CD14-positive monocyte (primary cell): ENCODE data around the gene PCGF3. TPM values are rescaled to one million over a fixed set of nuclear protein-coding genes. Genes with fewer than 3 reads are reported as not detected.
A peak's percentile ranks its signal among the peaks of the same experiment; 100 is the strongest.
"Not testable (repeated sequence)": the region's sequence is repeated elsewhere in the genome, so short reads cannot be mapped to it uniquely, and the experiment has no call there.

Experiments
- DNase-seq, 3 donors: peaks; one replicate each; pipeline ENCODE4 v3.0.0-alpha.2; 2011 to 2022
- H2AFZ ChIP-seq: 2 replicates; pipeline ENCODE4 v1.6.0; 2012; ENCODE audit warnings: mild to moderate bottlenecking, low read depth, low read length, inconsistent platforms; ENCODE audit not compliant: insufficient read depth, poor library complexity, severe bottlenecking
- H3K27ac ChIP-seq, 2 donors: 1 replicate in 1 of 2; 2 replicates in 1 of 2; pipeline ENCODE4 v1.5.1; 2012 to 2013; ENCODE audit warnings: low read length in 2 of 2, control low read depth in 1 of 2, inconsistent platforms in 1 of 2, low read depth in 1 of 2, mild to moderate bottlenecking in 1 of 2
- H3K27me3 ChIP-seq, 2 donors: one replicate each; pipeline versions ENCODE4 v1.6.0 to v1.6.1; 2011 to 2013; ENCODE audit warnings: low read length in 2 of 2; ENCODE audit not compliant: control insufficient read depth in 2 of 2, insufficient read depth in 2 of 2
- H3K36me3 ChIP-seq, 2 donors: replicated peaks in 1 of 2; 1 replicate in 1 of 2; 2 replicates in 1 of 2; pipeline versions ENCODE4 v1.5.1 to v1.6.1; 2012 to 2013; ENCODE audit warnings: low read length in 2 of 2, control low read depth in 1 of 2, inconsistent platforms in 1 of 2, mild to moderate bottlenecking in 1 of 2; ENCODE audit not compliant: insufficient read depth in 2 of 2, control insufficient read depth in 1 of 2
- H3K4me1 ChIP-seq, 2 donors: 1 replicate in 1 of 2; 2 replicates in 1 of 2; pipeline versions ENCODE4 v1.5.1 to v1.6.1; 2012 to 2013; ENCODE audit warnings: low read length in 2 of 2, control low read depth in 1 of 2, inconsistent platforms in 1 of 2, mild to moderate bottlenecking in 1 of 2, moderate library complexity in 1 of 2; ENCODE audit not compliant: insufficient read depth in 2 of 2, control insufficient read depth in 1 of 2
- H3K4me2 ChIP-seq: replicated peaks from 2 replicates; pipeline ENCODE3; 2012; ENCODE audit warnings: low read length, moderate library complexity, mild to moderate bottlenecking; ENCODE audit not compliant: poor library complexity, severe bottlenecking; ENCODE audit errors: extremely low read depth
- H3K4me3 ChIP-seq, 3 experiments: fragments of 200-600 bp in 1 of 3; sonication (generic) in 1 of 3; replicated peaks in 1 of 3; 1 replicate in 2 of 3; 2 replicates in 1 of 3; pipeline ENCODE4 v1.5.1; 2011 to 2013; ENCODE audit warnings: low read length in 3 of 3, mild to moderate bottlenecking in 3 of 3, control low read depth in 2 of 3, low read depth in 2 of 3, inconsistent platforms in 1 of 3, moderate library complexity in 1 of 3
- H3K79me2 ChIP-seq: 2 replicates; pipeline ENCODE4 v1.6.0; 2012; ENCODE audit warnings: mild to moderate bottlenecking, control low read depth, inconsistent platforms, low read length, moderate library complexity; ENCODE audit not compliant: insufficient read depth
- H3K9ac ChIP-seq: 2 replicates; pipeline ENCODE4 v1.6.0; 2017; ENCODE audit warnings: low read length, mild to moderate bottlenecking; ENCODE audit not compliant: insufficient read depth, poor library complexity, severe bottlenecking
- H3K9me3 ChIP-seq, 2 donors: replicated peaks in 1 of 2; 1 replicate in 1 of 2; 2 replicates in 1 of 2; pipeline versions ENCODE4 v1.5.1 to v1.6.1; 2012 to 2013; ENCODE audit warnings: low read length in 2 of 2, control low read depth in 1 of 2; ENCODE audit not compliant: control insufficient read depth in 1 of 2, insufficient read depth in 1 of 2
- H4K20me1 ChIP-seq: 2 replicates; pipeline ENCODE4 v1.6.0; 2012; ENCODE audit warnings: mild to moderate bottlenecking, low read length, control low read depth, moderate library complexity; ENCODE audit not compliant: insufficient read depth
- H3K27ac Mint-ChIP-seq, 7 donors: one replicate each; pipeline ENCODE4 v1.8.0; 2020; ENCODE audit warnings: mild to moderate bottlenecking in 7 of 7, mixed read lengths in 7 of 7, moderate library complexity in 6 of 7, inconsistent platforms in 2 of 7
- H3K27me3 Mint-ChIP-seq, 3 donors: one replicate each; pipeline ENCODE4 v1.8.0; 2021 to 2022; ENCODE audit warnings: low read depth in 3 of 3, mild to moderate bottlenecking in 3 of 3, mixed read lengths in 3 of 3, moderate library complexity in 3 of 3, inconsistent platforms in 1 of 3
- H3K36me3 Mint-ChIP-seq, 2 donors: one replicate each; pipeline ENCODE4 v1.8.0; 2020; ENCODE audit warnings: mixed read lengths in 2 of 2, inconsistent platforms in 1 of 2, mild to moderate bottlenecking in 1 of 2
- H3K4me1 Mint-ChIP-seq: one replicate; pipeline ENCODE4 v1.8.0; 2020; ENCODE audit warnings: mild to moderate bottlenecking, mixed read lengths
- H3K4me3 Mint-ChIP-seq, 2 donors: one replicate each; pipeline ENCODE4 v1.8.0; 2020; ENCODE audit warnings: mild to moderate bottlenecking in 2 of 2, mixed read lengths in 2 of 2, moderate library complexity in 1 of 2
- H3K9me3 Mint-ChIP-seq, 7 donors: one replicate each; pipeline ENCODE4 v1.8.0; 2020 to 2022; ENCODE audit warnings: mixed read lengths in 7 of 7, mild to moderate bottlenecking in 6 of 7, moderate library complexity in 6 of 7, inconsistent platforms in 2 of 7
- CTCF ChIP-seq: fragments of 200-600 bp; IDR thresholded peaks from one replicate; pipeline ENCODE4 v1.8.0; 2022; ENCODE audit warnings: antibody characterized with exemption, mild to moderate bottlenecking
- WGBS: methylation state at CpG from one replicate; pipeline ENCODE4 v1.1.5; 2013; ENCODE audit warnings: missing lambda C conversion rate; ENCODE audit not compliant: insufficient coverage; 5-methylcytosine and 5-hydroxymethylcytosine counted together
- intact Hi-C, 2 donors: fragments of 100-400 bp; cut with micrococcal nuclease; formaldehyde crosslinking; loops; one replicate each; pipeline versions ENCODE4 v1.15.0 to v1.15.1; 2023
- polyA plus RNA-seq, 3 donors: library from polyadenylated mRNA; depleted of rRNA in 1 of 3; unstranded in 2 of 3; stranded (reverse) in 1 of 3; fragments of 300-500 nt in 2 of 3; fragments of >200 nt in 1 of 3; fragmentation: Illumina TruSeq in 2 of 3; gene quantifications; 1 replicate in 2 of 3; 2 replicates in 1 of 3; pipeline ENCODE4 v1.2.3, GENCODE V29; 2012 to 2021

PCGF3 gene
- polyA plus RNA-seq, 3 donors, result 7.0 to 163 (median 8.3) TPM

- peaks cover 49% of the 10 kb centered on the region for H4K20me1 ChIP-seq
- H2AFZ ChIP-seq, result no peak overlapping the region
- H3K9me3 ChIP-seq, result no peaks in the 10 kb centered on the region
- intact Hi-C loops, result no loop called here
- peaks cover 25 to 48% of the 10 kb centered on the region in 2 donors for H3K36me3 ChIP-seq
- 100% methylated on average over 1 of the region's 2 CpGs for WGBS
- Mint-ChIP-seq H3K4me1 (peaks cover 36% of the 10 kb centered on the region), H3K36me3 (peaks cover 44 to 60% of the 10 kb centered on the region in 2 donors), H3K9me3 (peaks cover 0 to 5% (median 2%) of the 10 kb centered on the region in 7 donors), H3K27me3 (peaks cover 7 to 9% (median 7%) of the 10 kb centered on the region in 3 donors), H3K4me3 (peak overlapping the region in 1 of 2 donors; percentile 14), H3K27ac (peak overlapping the region in 4 of 7 donors; percentile 21 to 68 (median 33))
- H3K27me3 ChIP-seq, result peaks cover 0 to 6% of the 10 kb centered on the region in 2 donors
- H3K4me2 ChIP-seq, result no peak overlapping the region
- no peak for TF ChIP-seq CTCF
- H3K79me2 ChIP-seq, result peaks cover 71% of the 10 kb centered on the region
- no peak overlapping the region for H3K27ac ChIP-seq
- H3K9ac ChIP-seq, result no peak overlapping the region
- H3K4me1 ChIP-seq, result peaks cover 30 to 32% of the 10 kb centered on the region in 2 donors
- no peak for DNase-seq
- H3K4me3 ChIP-seq, result no peak overlapping the region
These were observed 73.9 kb downstream of the PCGF3 start for GRCh38 chr4:779555-779954.

- H3K36me3 ChIP-seq, result peaks cover 23 to 42% of the 10 kb centered on the region in 2 donors
- intact Hi-C loops, result loop anchor here (5.0 to 10.0 kb wide), 7 partner anchors 73 to 1105 kb away; partner anchors contain the start of genes PCGF3 (in 2 of the 2), DGKQ (in 1 of the 2), MAEA (in 1 of the 2) and UVSSA (in 1 of the 2)
- H3K79me2 ChIP-seq, result peaks cover 64% of the 10 kb centered on the region
These were observed 74.6 kb downstream of the PCGF3 start for GRCh38 chr4:780255-780654.

More at GRCh38 chr4:780255-780654, 74.6 kb downstream of the PCGF3 start:
- peaks cover 32 to 35% of the 10 kb centered on the region in 2 donors for H3K4me1 ChIP-seq
- not testable (repeated sequence) for H3K9ac ChIP-seq, H3K9me3 Mint-ChIP-seq, H2AFZ ChIP-seq, H3K9me3 ChIP-seq, DNase-seq
- WGBS, result 88% methylated on average over 4 of the region's 10 CpGs
- H3K27me3 ChIP-seq, result peaks cover under 1 to 13% of the 10 kb centered on the region in 2 donors
- Mint-ChIP-seq H3K27ac (peak overlapping the region; percentile 35 to 96 (median 90)), H3K4me3 (peak overlapping the region; percentile 86 to 93), H3K27me3 (peaks cover 14 to 16% (median 14%) of the 10 kb centered on the region in 3 donors), H3K36me3 (peaks cover 43 to 53% of the 10 kb centered on the region in 2 donors), H3K4me1 (peaks cover 43% of the 10 kb centered on the region)
- peaks cover 42% of the 10 kb centered on the region for H4K20me1 ChIP-seq
- peak overlapping the region; percentile 90 for H3K4me2 ChIP-seq
- H3K27ac ChIP-seq, result peak overlapping the region in 1 of 2 donors; percentile 98
- peak overlapping the region in 1 of 3 experiments; percentile 86 for H3K4me3 ChIP-seq
